ENCODE measurements around the gene PHF23.
"Not testable (repeated sequence)": the region's sequence is repeated elsewhere in the genome, so short reads cannot be mapped to it uniquely, and the experiment has no call there.

The PHF23 gene

DNA sequence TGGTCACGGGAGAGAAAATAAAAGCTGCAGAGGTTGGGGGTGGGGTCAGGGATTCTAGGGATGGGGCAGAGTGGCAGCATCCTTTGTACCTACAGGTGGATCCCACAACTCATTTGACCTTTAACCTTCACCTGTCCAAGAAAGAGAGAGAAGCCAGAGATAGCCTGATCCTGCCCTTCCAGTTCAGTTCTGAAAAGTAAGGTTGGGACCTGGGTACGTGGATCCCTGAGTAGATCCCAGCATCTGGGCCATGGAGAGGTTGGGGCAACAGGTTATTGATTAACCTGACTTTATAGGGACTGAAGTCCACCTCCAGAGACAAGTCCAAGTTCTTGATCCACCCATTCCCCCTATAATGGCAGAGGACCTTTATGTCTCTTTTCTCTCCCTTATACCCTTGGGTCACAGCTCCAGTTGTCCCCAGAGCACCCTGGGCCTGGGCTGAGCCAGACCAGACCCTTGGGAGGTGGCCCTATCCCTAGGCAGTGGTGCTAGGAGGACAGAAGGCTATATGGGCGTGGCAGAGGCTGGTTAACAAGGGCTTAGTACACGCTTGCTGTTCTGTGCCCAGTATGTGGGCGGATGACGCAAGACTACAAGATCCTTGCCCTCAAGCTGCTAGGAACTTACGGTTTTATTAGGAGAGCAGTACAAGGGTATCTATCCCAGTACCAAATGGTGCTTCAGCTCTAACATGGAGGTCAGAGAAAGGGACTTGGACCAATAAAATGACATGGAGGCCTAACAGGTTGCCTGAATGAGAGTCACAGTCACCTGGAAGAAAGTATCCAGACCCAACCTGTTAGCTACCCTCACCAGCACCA is 19.7 kb upstream of the PHF23 start:
- DNase-seq (ENCODE audit: low read depth in 3 of 3), result no peak

DNA sequence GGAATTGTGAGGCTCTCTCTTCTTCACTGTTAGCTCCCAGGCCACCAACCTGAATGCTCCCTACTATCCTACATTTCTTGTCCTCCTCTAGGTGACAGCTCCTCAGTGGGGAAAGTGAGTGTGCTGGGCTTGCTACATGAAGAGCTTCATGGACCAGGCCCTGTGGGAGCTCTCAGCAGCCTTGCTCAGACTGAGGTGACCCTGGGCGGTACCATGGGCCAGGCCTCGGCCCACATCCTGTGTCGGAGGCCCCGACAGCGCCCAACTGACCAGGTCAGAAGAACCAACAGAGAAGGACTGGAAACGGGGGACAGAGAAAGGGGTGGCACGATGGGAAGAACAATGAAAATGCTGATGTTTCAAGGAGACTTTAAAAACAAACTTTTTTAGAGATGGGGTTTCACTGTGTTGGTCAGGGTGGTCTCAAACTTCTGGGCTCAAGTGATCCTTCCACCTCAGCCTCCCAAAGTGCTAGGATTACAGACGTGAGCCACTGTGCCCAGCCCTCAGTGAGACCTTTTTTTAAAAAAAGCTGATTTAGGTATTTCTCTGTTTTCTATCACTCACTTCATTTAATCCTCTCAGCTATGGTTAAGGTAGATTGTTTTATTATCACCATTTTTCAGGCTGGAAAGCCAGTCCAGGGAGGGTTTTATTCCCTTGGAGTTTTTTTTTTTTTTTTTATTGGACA is 17.7 kb upstream of the PHF23 start:
- DNase-seq (ENCODE audit: low read depth in 3 of 3), result no peak

DNA sequence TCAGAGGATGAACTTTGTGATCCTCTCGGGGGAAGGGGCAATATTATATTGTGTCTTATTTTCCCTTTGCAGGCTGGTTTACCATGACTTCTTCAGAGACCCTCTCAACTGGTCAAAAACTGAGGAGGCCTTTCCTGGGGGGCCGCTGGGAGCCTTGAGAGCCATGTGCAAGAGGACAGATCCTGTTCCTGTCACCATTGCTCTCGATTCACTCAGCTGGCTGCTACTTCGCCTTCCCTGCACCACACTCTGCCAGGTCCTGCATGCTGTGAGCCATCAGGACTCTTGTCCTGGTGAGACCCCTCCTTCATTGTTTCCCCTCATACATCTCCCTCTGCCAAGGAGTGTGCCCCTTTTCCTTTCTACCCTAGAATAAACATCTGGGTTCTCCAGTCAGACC is 15.3 kb upstream of the PHF23 start:
- no peak for DNase-seq (ENCODE audit: low read depth in 3 of 3)

DNA sequence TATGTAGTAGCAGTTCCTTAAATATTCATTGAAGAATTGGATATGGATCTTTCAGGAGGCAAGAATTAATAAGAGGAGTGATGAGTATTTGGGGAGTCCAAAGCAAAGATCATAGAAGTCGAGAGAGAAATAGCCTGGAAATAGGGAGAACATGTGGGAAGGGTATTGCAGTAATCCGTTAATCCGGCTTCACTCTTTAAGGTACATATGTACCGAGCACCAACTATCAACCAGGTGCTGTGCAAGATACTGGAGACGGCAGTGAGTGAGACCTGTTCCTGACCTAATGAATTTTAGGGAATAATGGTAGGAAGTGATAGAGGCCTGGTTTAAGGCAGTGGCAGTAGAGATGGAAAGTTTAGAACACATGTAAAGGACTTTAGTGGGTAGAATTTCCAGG is 13.8 kb upstream of the PHF23 start:
- DNase-seq (ENCODE audit: low read depth in 3 of 3), result no peak

DNA sequence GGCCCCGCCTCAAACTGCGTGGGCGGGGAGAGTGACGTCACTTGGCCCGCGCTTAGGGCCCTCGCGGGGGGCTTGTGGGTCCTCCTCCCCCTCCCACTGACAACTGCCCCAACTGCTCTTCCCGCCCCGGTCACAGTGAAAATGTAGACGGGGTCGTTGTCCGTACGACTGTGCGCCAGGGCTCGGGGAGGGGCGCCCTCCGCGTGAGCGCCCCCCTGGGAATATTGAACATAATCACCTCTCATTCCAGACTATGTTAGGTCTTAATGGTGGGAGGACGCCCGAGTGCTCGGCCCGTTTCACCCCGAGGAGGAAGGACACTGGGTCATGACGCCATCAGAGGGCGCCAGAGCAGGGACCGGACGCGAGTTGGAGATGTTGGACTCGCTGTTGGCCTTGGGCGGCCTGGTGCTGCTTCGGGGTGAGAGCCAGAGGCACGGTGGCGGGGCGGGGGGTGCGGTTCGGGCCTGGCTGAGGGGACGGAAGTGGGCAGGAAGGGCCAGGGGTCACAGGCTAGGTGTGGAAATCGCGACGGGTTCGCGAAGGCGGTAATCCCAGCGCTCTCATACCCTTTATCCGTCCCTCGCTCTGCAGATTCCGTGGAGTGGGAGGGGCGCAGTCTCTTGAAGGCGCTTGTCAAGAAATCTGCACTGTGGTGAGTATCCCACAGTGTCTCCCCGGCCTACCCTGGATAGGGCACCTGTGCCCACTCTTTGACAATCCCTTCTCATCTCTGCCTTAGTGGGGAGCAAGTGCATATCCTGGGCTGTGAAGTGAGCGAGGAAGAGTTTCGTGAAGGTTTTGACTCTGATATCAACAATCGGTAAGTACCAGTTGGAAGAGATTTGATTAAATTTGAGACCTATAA is 13.2 kb upstream of the PHF23 start, which contains the start of gene ELP5:
Gene ELP5, plus strand, starts transcription at position 40 of the 868 bp plus-strand sequence. Its CDS starts 336 bp downstream, at position 376.
- peak; percentile 70 to 91 (median 82) for DNase-seq (ENCODE audit: low read depth in 3 of 3)

DNA sequence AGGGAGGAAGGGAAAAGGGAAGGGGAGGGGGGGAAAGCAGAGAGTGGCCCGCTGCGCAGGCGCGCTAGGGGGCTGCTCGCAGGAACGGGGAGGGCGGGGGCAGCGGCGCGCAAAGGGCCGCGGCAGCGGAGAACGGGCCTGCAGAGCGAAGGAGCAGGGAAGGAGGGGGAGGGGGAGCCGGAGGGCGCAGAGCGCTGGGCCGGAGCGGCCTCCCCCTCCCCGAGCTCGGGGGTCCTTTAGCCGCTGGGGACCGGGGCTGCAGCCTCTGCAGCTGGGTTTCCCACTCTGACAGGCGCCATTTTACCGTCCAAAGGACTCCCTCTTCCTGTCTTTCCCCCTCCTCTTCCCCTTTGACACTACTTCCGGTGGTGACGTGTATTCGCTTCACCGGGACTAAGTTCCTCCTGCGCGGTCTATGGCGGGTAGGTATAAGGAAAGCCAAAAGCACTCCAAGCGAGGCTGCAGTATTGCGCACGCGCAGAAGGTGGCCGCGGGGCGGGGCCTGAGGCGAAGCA is 12.5 kb upstream of the PHF23 start, which contains the start of gene CTDNEP1:
Gene CTDNEP1, minus strand, starts transcription at position 74 of the 515 bp plus-strand sequence. CDS start 438 bp downstream, outside the sequence.
- peak; percentile 96 to 99 (median 98) for DNase-seq (ENCODE audit: low read depth in 3 of 3)

DNA sequence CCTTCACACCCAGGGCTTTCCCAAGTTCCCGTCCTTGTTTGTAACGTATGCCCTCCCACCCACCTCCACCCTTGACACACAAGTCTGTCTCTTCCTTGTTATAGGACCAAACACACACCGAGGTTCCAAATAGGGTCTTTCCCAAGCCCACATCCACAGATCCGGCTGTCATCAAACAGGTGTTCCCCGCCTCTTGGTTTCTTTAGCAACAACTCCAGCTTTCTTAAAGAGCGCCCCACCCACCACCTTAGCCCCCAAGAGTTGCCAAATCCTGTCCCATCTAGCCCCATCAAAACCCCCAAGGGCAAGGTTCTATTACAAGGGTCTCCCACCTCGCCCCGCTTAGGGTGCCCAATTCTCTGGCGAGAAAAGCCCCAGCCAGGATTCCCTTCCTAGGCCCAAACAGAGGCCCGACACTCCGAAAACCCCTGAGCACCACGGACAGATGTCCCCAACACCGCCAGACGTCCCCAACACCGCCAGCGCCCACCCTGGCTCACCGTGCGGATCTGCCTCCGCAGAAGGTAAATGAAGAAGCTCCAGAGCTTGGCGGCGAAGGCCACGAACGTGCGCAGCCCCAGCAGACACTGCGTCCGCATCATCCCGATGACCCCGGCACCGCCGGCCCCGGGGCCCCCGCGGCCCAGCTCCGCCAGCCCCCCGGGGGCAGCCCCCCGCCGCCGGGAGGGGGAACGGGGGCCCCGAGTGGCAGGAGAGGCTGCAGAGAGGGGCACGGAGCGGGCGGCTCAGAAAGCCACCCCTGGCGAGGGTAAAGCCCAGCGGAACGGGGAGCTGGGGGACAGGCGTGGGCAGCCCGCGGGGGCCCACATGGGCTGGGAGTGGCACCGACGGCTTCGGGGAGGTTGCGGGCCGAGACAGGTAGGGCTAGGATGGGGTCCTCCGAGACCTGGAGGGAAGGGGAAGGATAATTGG is 11.7 kb upstream of the PHF23 start:
- no peak for DNase-seq (ENCODE audit: low read depth in 3 of 3)

DNA sequence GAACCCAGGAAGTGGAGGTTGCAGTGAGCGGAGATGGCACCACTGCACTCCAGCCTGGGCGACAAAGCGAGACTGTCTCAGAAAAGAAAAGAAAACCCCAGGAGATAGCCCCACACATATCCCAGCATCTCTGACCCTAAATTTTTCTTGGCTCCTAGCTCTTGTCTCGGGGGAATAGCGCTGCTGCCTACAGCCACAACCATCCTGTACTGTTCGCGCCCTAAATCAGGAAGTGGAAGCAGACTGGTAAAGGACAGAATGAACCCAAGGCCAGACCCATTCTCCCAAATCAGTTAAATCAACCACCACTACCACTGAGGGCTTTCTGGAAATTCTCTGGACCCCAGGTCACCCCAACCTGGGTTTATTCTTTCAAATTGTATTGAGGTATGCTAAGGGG is 10.6 kb upstream of the PHF23 start:
- no peak for DNase-seq (ENCODE audit: low read depth in 3 of 3)

DNA sequence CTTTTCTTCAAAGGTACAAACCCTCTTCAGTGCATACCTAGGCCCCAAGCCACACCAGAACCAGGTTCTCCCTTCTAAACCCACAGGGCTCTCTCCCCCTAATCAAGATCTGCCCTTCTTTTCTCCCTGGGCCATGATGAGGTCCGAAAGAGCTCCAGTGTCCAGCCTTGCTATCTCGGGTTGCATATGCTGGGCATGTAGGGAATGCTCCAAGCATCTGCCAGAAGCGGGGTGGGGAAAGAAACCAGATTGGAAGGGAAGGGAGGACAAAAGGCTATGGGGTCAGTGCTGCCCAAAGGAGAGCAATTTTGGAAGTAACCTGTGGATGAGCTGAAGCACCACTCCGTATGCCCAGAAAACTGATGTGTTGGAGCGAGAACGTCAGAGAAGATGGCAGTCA is 10.0 kb upstream of the PHF23 start:
- no peak for DNase-seq (ENCODE audit: low read depth in 3 of 3)

DNA sequence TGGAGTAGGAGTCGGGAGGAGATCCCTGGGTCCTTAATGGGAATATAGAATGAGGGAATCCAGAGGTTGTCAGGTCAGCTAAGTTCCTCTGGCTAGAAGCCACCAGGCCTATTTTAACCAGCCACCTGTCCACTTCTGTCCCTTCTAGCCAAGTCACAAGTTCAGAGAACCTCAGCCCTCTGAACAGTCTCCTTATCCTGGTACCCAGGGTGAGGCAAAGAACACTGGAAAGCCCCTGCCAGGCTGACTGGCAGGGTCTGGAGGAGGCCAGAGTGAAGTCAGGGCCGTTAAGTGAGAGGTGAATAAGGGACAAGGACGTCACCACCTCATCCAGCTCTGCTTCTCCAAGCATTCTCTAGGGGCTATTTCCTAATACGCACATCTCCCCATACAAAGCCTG is 9.5 kb upstream of the PHF23 start:
- DNase-seq (ENCODE audit: low read depth in 3 of 3), result no peak

DNA sequence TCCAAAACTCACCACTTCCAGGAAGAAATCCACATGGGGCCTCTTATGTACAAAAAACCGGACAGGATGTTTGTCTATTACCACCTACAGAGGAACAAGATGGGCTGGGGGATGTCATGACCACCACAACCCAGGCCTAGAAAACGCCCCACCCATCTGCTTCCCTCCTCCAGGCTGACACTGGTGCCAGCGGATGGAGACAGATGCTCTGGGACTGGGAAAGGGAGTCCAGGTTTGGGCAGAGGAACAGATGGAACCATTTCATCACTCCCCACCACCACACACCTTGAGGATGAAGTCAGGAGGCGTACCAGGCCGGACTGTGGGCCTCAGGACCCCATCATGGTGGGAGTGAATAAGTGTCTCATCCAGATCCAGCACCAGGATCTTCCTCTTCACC is 7.5 kb upstream of the PHF23 start:
- no peak for DNase-seq (ENCODE audit: low read depth in 3 of 3)

DNA sequence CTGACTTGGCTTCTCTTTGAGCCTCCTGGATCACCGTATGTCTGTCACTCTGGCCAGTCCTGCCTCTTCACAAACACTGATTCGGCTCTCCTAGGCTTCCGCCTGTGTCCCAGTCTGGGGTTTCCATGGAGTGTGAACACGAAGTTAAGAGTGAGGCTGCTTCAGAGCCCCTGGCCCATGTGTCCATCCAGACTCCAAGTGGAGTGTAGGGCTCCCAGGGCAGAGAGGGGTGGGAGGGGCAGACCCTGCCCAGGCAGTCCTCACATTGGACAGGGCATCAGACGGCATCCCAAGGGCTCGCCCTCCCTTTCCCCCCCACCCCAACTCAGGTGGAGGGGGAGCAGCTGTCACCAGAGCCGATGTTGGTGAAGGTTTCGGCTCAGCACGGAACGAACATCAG is 4.6 kb upstream of the PHF23 start:
- DNase-seq (ENCODE audit: low read depth in 3 of 3), result not testable (repeated sequence)

DNA sequence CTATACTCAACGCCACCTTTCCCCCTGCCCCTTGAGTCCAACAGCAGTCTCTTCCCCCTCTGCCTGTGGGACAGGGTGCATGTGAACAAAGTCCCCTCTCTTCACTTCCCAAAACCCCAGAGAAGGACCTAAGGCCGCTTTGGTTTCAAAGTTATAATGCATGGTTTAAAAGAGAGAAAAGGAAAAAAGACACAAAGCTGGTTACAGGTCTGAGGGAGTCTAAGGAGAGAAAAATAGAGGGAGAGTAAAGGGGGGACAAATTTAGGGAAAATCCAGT is 4.1 kb upstream of the PHF23 start:
- no peak for DNase-seq (ENCODE audit: low read depth in 3 of 3)

DNA sequence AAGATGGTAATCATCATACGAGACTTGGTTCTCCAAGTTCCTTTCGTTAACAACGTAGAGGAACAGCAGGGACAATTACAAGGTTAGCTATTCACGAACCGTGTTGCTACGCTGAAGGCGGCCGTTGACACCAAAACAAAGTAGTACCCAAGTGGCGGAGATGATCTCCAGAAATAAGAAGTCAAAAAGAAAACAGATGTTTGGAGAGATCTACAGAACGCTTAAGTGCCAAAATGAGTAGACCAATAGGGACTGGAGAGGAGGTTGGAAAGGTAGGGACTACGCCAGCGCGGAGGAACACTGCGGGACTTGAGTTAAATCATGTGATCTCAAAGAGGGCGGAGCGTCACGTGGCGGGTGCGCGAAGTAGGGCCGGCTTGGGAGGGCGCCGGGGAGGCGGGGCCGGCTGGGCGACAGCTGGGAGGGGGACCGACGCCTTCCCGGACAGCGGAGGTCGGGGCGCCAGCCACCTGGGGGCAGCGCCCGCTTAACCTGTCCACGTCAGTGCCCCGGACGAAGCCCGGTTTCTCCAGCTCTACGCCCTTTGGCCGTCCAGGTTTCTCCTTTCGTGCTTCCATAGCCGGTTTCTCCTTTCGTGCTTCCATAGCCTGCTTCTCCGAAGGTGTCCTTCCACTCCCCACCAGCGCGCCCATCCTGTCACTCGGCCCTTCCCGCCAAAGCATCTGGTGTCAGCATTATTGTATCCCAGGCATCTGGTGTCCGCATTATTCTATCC is 3.6 kb upstream of the PHF23 start:
- DNase-seq (ENCODE audit: low read depth in 3 of 3), result peak; percentile 81 to 91 (median 88)

DNA sequence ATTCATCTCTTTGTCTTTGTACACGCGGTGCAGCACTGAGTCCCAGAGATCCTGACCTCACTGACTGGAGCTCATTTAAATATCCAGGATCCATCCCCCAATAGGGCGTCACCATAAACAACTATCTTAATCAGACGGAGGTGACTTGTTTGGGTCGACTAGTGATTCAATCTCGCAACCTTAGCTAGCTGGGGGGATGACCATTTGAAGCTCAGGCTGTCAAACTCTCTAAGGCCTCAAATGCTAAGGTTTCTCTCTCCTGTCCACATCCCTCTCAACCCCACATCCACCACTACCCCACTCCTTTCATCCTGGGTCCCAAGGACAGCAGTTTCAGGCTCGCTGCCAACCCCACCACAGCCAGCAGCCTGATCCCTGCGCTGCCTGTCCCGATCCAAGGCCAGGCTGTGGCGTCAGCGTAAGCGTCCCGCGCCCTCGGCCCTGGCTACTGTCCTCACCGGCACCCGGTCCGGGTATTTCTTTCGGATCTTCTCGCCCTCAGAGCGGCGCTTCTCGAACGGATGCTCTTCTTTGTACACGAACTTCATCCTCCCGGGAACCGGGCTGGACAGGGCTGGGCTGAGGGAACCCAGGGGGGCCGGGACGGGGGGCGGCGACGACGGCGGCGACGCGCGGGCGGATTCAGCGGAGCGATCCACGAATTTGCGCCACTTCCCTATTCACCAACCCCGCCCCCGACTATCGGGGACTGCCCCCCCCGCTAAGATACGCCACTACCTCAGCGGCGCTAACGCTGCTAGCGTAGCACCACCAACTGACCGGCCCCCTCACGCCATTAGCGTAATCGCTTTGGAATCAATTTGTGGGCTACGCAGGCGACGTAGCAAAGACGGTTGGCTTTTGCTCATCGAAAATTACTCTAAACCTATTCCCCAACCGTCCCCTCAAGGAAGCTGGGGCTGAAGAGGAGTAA is 2.8 kb upstream of the PHF23 start, which contains the start of gene GABARAP:
Gene GABARAP, minus strand, starts transcription at position 667 of the 934 bp plus-strand sequence. Its CDS starts 119 bp downstream, at position 548.
- DNase-seq (ENCODE audit: low read depth in 3 of 3), result peak; percentile 87 to 91 (median 89)

DNA sequence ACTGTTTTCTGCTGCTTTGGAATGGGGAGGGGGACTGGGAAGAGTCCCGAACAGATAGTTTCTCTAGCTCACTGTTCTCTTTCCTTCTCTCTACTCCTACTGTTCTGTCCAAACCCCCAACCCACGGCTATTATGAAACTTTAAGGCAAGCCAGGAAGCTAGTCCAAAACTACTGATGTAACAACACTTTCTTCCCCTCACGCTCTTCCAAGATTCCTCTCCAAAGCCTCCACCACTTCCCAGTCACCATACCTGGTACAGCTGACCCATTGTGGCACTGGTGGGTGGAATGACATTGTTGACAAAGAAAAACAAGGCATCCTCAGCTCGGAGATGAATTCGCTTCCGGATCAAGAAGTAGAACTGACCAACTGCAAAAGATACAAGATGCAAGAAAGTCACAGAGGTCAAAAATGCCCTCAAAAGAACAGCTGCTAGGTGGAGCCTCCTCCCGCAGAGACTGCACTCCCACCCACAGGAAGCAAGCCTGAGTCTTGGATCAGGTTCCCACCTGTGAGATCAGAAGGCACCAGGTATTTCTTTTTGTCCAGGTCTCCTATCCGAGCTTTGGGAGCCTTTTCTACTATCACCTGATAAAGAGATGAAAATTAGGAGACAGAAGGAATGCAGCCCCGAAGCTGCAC is 2.0 kb upstream of the PHF23 start:
- DNase-seq (ENCODE audit: low read depth in 3 of 3), result no peak

DNA sequence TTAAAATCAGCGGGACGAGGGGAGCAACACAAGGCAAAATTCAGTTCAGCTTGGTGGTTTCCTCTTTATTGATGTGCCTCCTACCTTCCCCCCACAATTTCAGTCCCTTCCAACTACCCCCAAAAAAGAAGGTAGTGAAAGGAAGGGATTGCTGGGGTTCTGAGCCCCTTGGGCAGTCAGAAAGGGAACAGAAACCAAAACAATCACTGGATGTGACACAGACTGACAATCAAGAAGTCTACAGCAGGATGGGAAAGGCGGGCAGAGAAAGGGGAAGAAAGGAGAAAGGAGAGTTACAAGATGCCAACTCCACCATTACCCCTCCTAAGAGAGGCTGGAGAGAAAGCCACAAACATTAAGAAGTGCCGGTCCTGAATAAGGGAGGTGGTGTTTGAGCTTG is 1.1 kb upstream of the PHF23 start:
- DNase-seq (ENCODE audit: low read depth in 3 of 3), result no peak

DNA sequence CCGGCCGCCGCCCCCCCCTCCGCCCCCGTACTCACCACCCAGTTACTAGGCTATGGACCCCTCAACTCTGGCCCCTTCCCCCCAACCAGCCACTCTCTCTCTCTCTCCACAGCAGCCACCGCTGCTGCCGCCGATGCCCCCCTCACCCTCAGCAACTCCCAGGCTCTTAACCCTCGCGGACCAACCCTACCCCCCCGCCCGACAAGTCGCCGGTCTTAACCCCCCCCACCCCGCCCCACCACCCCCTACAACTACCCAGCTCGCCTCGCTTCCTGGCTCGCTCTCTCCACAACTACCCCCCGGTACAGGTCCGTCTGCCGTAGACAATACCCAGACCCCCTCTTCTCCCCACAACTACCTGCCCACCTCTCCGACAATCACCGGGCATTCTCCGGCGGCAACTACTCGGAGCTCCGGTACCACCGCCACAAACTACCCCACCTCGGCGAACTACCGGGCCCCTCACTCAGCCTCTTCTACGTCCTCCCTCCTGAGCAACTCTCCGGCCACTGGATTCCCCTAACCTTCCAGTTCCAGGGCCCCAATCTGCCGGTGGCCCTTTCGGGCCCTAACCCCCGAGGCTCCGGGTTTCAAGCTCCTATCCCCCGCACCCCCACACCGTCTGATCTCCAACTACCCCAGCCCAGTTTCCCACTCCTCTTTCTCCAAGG is 702 bp downstream of the PHF23 start:
- no peak for DNase-seq (ENCODE audit: low read depth in 3 of 3)
